Fibroblast of gingiva (primary cell): ENCODE results near the gene ARHGAP11A.

ENCODE experiments used
- DNase-seq: peaks from one replicate; pipeline ENCODE4 v3.0.0-alpha.2; 2011; ENCODE audit warnings: low read depth

The ARHGAP11A gene

GRCh38 chr15:32688151-32688639, 72.9 kb downstream of the ARHGAP11A start:
- DNase-seq = no peak
